SK-N-MC (cell line): ENCODE measurements around the gene SAFB2.

ENCODE experiments used
- EZH2 ChIP-seq: fragments of 200-600 bp; sonication (generic); IDR thresholded peaks from one replicate; pipeline ENCODE4 v1.6.1; 2017; ENCODE audit warnings: antibody characterized with exemption
- POLR2AphosphoS5 ChIP-seq: IDR thresholded peaks from 2 replicates; pipeline ENCODE4 v1.6.1; 2012; ENCODE audit warnings: mild to moderate bottlenecking, low read depth, low read length, borderline replicate concordance

GRCh38 chr19:5575590-5575989 is 47.0 kb downstream of the SAFB2 start:
- TF ChIP-seq EZH2 (no peak), POLR2AphosphoS5 (no peak)
